ENCODE measurements around the gene CALN1.

- TF ChIP-seq CTCF (IDR thresholded peaks at IDR 0.05) (no peak), EP300 (IDR thresholded peaks at IDR 0.05) (no peak), POLR2A (IDR thresholded peaks at IDR 0.05) (no peak)
Observed at GRCh38 chr7:71826141-71826540, 586.0 kb downstream of the CALN1 start.

All from ovary (tissue), 3 donors.